NCI-H524 treated with DMSO at 0.1 percent for 48 hours (cell line): ENCODE measurements around the gene FBN3.
"Not testable (repeated sequence)": the region's sequence is repeated elsewhere in the genome, so short reads cannot be mapped to it uniquely, and the experiment has no call there.

Experiments used
- DNase-seq: peaks from one replicate; lab custom pipeline; 2025; lab: John Stamatoyannopoulos, UW

Gene FBN3

DNA sequence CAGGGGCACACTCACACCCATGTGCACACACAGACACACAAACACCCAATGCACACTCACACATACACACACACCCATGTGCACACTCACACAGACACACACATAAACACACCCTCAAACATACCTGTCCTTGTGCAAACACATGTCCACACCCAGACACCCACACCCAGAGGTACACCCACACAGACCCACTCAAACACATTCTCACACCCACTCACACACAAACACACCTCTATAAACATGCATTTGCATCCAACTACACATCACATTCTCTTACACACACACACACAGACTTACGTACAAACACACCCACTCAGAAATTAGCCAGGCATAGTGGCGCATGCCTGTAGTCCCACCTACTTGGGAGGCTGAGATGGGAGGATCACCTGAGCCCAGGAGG is 31.4 kb downstream of the FBN3 start:
- no peak for DNase-seq

DNA sequence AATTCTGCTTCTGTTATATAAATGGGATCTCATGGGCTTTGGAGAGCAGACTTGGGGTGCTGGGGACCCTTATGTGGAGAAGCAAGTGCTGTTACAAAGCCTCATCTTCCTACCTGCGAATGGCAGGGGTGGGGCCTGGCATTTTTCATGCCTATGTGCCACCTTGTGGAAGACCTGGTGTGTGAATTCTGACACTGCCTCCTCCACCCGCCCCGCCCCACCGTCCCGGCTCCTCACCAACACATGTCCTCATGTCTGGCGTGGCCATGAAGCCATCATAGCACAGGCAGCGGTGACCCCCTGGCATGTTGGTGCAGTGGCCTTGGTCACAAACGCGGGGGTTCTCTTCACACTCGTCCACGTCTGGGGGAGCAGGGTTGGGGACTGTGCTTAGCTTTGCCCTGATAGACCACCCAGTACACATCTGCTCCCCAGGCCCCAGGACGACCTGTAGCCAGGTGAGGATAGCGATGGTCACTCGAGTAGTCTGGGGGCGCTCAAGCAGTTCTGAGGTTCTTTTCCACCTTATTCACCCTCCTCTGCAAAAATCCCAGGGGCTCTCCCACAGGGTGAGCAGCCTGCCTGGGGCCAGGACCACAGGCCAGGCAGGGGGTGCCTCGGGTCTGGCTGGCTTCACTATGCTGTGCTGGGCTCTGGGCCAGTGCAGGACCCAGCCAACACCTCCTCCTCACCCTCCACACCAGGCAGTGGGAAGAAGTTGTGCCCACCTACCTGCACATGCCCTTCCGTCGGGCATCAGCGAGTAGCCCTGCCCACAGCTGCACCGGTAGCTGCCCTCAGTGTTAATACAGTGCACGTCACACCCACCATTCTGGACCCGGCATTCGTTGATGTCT is 32.7 kb downstream of the FBN3 start:
- no peak for DNase-seq

DNA sequence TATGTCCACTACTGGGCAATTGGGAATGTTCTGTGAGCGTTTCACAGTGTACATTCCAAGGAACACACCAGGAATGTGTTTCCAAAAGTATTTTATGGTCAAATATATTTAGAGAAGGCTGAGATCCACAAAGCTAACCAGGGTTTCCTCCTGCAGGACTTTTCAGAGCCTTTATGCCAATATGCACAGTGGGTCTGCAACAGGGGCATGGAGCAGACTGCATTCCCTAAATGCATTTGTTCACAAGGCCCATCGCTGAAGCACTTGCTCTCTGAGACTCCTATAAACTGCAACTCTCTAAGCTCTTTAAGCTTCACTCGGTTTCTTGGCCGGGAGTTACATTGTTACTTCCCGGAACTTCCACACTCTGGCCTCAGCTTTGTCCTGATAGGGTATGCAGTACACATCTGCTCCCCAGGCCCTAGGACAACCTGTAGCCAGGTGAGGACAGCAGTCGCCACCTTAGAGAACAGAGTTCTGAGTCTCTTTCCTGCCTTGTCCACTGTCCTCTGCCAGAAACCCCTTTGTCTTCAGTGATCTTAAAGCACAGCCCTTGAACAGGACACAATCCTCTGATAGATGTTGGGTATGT is 33.5 kb downstream of the FBN3 start:
- DNase-seq, result no peak

DNA sequence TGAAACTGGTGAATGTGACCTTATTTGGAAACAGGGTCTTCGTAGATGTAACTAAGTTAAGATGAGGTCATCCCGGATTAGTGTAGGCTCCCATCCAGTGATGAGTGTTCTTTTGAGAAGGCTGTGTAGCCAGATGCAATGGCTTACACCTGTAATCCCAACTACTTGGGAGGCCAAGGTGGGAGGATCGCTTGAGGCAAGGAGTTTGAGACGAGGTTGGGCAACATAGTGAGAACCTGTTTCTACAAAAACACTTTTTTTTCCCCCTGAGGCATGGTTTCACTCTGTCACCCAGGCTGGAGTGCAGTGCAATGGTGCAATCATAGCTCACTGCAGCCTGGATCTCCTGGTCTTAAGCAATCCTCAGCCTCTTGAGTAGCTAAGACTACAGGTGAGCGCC is 36.4 kb downstream of the FBN3 start:
- DNase-seq, result no peak

DNA sequence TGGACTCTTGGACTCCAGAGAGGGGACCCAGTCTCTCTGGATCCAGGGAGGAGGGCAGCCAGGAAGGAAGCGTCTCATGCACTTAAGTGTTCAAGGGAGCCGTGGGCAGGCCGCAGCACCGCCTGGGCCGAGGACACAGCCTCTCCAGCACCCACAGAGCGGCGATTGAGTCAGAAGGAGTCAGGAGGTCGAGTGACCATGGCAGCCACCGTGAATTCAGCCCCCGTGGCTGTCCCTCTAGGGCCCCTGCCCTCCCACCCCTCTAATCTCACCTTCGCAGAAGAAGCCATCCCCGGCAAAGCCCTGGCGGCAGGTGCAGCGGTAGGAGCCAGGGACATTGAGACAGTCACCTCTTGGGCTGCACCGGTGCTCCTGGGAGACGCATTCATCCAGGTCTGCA is 38.0 kb downstream of the FBN3 start:
- DNase-seq, result no peak

DNA sequence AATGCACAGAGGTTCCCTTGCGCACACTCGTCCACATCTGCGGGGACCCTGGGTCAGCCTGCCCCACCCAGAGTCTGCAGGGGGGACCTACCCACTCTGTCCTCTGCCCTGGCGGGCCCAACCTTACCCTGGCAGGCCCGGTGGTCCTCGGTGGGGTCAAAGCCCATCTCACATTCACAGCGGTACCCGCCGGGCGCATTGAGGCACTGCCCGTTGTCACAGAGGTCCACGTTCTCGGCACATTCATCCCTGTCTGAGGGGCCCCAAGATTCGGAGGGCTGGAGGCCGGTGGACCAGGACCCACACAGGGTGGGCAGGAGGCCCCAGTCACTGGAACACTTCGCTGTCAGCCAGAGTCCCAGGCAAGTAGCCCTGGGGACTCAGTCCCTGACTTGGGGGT is 38.5 kb downstream of the FBN3 start:
- DNase-seq, result no peak

DNA sequence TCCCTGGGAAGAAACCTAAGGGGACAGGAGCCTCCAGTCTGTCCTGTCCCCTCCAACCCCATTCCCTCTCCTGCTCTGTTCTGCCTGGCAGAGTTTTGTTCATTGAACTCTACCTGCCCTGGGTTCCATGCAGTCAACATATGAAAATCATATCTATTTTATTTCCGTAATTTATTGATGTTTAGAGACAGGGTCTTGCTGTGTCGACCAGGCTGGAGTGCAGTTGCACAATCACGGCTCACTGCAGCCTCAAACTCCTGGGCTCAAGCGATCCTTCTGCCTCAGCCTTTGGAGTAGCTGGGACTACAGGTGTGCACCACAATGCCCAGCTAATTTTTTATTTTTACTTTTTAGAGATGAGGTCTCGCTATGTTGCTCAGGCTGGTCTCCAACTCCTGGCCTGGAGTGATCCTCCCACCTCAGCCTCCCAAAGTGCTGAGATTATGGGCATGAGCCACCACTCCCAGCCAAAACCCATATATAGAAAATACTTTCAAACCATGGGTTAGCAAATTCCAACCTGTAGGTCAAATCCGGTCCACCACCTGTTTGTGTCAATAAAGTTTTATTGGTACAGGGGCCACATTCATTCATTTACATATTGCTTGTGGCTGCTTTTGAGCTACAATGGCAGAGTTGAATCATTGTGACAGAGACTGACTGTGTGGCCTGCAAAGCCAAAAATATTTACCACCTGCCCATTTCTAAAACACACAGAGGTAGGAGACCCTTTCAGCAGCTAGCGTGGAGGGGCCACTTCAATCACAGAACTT is 39.3 kb downstream of the FBN3 start:
- no peak for DNase-seq

DNA sequence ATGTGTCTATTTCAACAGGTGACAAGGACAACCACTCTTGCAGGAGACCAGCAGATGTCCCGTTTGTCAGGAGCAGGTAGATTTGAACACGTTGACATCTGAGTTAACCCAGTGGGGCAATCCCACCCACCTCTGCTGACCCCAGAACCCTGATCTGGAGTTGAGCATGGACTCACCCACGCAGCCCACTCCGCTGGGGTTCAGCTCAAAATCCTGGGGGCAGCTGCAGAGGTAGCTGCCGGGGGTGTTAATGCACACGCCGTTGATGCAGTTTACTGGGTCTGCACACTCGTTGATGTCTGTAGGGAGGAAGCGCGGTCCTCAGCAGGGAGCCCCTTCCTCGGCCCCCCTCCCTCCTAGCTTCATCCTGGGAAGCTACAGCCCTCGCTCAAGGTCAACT is 39.9 kb downstream of the FBN3 start:
- DNase-seq, result no peak

DNA sequence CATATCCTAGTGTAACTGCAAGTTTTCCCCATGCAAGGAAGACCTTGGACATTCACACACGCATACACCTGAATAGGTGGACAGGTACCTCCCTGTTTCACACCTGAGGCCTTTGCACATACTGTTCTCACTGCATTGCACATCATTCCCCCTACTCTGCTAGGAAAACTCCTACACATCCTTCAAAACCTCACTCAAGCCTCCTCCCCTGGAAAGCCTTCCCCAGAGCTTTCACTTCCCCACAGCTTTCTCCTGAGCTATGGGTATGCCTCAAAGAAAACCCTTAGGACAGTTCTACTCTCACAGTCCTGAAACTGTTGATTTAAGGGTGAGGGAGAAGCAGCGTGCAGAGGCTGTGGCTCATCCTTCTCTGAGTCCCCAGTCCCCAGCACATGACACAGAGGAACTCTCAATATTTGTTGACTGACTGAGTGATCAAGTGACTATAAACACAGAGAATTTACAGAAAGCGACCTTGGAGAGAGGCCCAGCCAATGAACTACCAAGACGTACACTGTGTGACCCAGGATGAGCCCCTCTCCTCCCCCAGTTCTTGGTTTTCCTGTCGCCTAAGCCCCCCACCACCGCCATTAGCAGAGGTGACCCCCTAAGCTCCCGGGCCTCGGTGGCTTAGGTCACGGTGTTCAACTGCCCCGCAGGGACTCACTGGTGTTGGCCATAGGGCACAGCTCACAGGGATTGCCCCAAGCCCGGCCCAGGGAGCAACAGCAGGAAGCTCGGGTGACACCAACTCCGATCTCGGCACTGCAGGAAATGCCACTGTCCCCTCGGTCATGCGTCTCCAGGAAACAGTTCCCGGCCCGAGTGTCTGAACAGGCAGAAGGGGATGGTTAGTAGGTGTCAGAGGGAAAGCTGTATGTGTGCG is 40.6 kb downstream of the FBN3 start:
- DNase-seq, result no peak

DNA sequence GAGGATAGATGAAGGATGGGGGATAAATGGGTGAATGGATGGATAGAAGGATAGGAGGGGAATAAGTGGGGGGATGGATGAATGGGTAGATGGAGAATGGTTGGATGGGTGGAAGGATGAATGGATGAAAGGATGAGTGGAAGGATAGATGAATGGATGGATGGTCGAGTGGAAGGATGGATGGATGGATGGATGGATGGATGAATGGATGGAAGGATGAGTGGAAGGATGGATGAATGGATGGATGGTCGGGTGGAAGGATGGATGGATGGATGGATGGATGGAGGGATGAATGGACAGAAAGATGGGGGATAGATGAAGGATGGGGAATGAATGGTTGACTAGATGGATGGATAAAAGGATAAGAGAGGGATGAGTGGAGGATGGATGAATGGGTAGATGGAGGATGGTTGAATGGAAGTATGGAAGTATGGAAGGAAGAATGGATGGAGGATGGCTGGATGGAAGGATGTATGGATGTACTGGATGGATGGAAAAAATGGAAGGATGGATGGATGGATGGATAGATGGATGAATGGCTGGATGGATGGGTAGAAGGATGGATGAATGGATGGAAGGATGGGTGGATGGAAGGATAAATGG is 42.0 kb downstream of the FBN3 start:
- no peak for DNase-seq

DNA sequence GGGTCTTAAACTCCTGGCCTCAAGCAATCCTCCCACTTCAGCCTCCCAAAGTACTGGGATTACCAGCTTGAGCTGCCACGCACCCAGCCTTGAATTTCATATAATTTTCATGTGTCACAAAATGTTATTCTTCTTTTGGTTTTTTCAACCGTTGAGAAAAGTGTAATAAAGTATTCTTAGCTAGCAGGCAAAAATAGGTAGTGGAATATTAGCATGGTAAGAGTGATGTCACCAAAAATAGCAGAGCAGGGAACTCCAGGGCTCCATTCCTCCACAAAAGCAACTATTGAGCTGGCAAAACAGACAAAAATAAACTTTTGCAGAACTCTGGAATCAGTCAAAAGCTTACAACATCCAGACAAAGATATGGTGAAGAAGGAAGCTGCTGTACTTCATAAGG is 43.9 kb downstream of the FBN3 start:
- DNase-seq, result no peak

DNA sequence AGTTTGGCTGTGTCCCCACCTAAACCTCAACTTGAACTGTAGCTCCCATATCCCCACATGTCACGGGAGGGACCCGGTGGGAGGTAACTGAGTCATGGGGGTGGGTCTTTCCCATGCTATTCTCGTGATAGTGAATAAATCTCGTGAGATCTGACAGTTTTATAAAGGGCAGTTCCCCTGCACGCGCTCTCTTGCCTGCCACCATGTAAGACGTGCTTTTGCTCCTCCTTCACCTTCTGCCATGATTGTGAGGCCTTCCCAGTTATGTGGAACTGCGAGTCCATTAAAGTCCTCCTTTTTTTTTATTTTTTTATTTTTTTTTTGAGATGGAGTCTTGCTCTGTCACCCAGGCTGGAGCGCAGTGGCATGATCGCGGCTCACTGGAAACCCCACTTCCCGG is 47.5 kb downstream of the FBN3 start:
- not testable (repeated sequence) for DNase-seq

DNA sequence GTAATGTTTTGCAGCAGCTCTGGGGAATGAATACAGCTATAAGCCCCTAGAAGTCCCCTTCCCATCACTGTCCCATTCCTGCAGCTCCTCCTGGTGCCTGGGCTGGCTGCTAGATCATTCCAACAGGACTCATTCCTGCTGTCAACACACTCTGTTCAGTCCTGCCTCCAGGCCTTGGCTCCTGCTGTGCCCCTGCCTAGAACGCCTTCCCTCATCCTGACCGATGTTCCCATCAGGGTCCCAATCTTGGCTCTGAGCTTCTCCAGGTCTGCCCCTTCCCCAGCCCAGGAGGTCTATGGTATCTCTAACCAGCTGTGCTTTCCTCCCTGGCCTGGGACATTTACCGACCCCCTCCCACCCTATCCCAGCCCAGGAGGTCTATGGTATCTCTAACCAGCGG is 48.1 kb downstream of the FBN3 start:
- no peak for DNase-seq

DNA sequence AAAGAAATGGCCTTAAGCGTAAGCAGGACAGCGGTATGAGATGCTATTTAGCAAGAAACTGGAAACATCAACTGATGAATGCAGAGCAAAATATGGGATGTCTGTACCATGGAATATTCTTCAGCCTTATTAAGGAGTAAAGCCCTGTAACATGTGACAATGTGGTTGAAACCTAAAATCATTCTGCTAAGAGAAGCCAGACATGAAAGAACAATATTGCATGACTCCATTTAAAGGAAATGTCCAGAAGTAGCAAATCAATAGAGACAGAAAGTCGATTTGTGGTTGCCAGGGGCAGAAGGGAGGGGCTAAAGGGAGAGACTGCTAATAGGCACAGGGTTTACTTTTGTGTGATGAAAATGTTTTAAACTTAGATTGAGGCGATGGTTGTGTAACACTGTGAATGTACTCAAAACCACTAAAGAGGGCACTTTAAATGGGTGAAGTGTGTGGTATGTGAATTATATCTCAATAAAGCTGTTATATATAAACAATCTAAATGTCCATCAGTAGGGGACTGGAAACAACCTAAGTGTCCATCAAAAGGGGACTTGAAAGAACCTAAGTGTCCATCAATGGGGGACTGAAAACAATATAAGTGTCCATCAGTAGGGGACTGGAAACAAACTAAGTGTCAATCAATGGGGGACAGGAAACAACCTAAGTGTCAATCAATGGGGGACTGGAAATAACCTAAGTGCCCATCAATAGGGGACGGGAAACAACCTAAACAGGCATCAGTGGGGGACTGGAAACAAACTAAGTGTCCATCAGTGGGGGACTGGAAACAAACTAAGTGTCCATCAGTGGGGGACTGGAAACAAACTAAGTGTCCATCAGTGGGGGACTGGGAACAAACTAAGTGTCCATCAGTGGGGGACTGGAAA is 51.5 kb downstream of the FBN3 start:
- no peak for DNase-seq

DNA sequence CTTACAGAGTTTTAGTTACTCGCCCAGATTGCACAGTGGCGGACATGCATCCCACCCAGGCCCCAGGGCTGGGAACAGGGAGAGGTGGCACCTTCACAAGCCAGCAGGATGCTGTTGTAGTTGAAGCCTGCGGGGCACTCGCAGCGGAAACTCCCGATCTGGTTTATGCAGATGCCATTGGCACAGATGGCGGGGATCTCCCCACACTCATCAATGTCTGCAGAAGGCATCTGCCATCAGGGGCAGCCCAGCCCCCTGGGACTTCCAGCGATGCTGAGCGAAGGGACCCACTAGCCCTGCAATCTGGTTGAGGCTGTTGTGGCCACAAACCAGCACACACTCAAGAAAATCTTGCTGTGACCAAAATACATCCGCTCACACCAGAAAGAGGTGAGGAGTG is 52.2 kb downstream of the FBN3 start:
- peak; percentile 37 for DNase-seq

DNA sequence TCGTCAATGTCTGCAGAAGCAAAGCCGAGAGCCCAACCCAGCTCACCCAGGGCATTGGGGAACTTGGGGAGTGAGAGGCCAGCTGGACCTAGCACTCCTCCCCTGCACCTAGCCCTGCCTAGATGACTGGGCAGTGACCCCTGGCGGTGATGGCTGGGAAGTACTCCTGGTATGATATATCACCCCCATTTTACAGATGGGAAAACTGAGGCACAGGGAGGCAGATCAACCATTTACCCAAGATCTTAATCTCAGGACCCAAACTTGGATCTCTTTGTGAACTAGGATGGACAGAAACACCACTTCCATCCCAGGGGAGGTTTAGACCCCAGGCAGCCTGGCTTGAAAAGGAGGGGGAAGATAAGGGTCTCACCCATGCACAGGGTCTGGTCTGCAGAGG is 53.3 kb downstream of the FBN3 start:
- DNase-seq, result no peak

DNA sequence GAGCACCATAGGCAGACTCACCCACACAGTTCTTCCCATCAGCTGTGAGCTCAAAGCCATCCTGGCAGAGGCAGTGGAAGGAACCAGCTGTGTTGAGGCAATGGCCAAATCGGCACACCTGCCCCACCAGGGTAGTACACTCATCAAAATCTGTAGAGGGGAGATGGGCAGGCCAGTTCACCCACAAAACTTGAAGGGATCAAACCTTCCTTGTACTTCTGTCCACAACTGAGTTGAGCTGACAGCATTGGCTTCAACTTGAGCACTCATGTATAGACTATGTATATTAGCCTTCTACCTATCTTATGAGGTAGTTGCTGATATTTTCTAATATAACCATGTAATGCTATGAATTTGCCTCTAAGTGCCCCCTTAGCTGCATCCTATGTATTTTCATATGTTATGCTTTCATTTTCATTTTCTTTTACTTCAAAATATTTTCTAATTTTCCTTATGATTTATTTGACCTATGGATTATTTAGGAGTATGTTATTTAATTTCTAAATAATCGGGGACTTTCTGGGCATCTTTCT is 54.0 kb downstream of the FBN3 start:
- DNase-seq, result no peak

DNA sequence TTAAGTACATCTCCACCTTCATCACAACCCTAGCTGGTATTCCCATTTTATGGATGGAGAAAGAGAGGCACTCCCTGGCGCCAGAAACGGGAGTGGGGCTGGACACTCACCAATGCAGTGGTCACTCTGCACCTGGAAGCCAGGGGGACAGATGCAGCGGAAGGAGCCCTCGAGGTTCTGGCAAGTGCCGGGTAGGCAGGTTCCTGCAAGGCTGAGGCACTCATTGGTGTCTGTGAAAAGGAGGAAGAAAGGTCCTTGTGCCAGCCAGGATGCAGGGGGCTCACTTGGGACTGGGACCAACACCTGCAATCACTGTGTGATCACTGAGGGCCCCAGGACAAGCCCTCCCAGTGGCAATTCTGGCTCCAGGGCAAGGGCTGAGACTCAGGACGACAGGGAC is 55.1 kb downstream of the FBN3 start:
- DNase-seq, result no peak

DNA sequence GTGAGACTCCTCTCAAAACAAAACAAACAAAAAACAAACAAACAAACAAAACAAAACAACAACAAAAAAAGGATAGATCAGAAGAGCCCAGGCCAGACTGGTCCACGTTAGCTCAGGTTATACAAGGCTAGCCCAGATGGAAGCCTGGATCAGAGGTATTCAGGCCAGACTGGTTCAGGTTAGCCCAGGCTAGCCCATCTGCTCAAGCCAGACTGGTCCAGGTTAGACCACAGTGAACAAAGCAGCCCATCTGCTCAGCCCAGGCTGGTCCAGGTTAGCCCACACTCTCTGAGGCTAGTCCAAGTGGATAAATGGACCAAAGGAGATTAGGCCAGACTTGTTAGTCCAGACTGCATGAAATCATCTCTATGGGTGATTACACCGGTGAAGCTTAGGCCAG is 55.7 kb downstream of the FBN3 start:
- no peak for DNase-seq

DNA sequence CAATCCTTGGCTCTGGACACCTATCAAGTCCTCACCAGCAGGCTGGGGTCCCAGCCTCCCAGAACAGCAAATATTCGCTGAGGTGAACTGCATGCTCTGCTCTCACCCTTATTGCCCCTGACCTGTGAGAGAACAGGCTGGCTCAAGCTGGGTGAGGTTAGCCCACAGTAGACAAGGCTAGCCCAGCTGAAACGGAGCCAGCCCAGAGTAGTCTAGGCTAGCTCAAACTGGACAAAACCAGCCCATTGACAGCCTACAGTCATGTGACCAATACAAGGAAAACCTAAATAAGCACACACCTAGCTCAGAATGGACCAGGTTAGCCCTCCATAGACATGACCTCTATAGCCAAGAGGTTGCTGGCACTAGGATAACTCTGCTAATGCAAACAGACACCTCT is 58.4 kb downstream of the FBN3 start:
- no peak for DNase-seq
